Lung (tissue), 12 donors: ENCODE measurements around the gene ITGAD. TPM values are rescaled to one million over a fixed set of nuclear protein-coding genes. Genes with fewer than 3 reads are reported as not detected.

ENCODE experiments used
- ATAC-seq: fragments of 200-7000 bp; cut with Tn5 transposase; one replicate; pipeline ENCODE4 v1.9.1; 2020; ENCODE audit warnings: moderate number of reproducible peaks; ENCODE audit not compliant: insufficient read depth, low FRiP score
- DNase-seq, 3 donors: peaks; one replicate each; pipeline ENCODE4 v3.0.0-alpha.2; 2013 to 2017
- H3K27ac ChIP-seq, 2 donors: one replicate each; pipeline ENCODE4 v1.5.1; 2013; ENCODE audit warnings: mild to moderate bottlenecking in 2 of 2, moderate library complexity in 2 of 2, control low read depth in 1 of 2, inconsistent platforms in 1 of 2, low read depth in 1 of 2, low read length in 1 of 2
- H3K27me3 ChIP-seq, 3 donors: one replicate each; pipeline ENCODE4 v1.5.1; 2013; ENCODE audit warnings: low read length in 2 of 3; ENCODE audit not compliant: control insufficient read depth in 3 of 3, insufficient read depth in 3 of 3
- H3K36me3 ChIP-seq, 4 donors: one replicate each; pipeline ENCODE4 v1.5.1; 2013; ENCODE audit warnings: low read length in 4 of 4, mild to moderate bottlenecking in 1 of 4, moderate library complexity in 1 of 4; ENCODE audit not compliant: control insufficient read depth in 4 of 4, insufficient read depth in 4 of 4
- H3K4me1 ChIP-seq, 5 donors: one replicate each; pipeline ENCODE4 v1.5.1; 2013; ENCODE audit warnings: low read length in 5 of 5, mild to moderate bottlenecking in 2 of 5, moderate library complexity in 1 of 5; ENCODE audit not compliant: control insufficient read depth in 5 of 5, insufficient read depth in 5 of 5
- H3K4me3 ChIP-seq: one replicate; pipeline ENCODE4 v1.5.1; 2013; ENCODE audit warnings: mild to moderate bottlenecking, control low read depth, moderate library complexity
- H3K9ac ChIP-seq, 2 donors: one replicate each; pipeline ENCODE4 v1.5.1; 2013; ENCODE audit warnings: low read length in 2 of 2, control low read depth in 1 of 2; ENCODE audit not compliant: insufficient read depth in 1 of 2
- H3K9me3 ChIP-seq, 4 donors: one replicate each; pipeline ENCODE4 v1.5.1; 2013; ENCODE audit warnings: low read length in 3 of 4, mild to moderate bottlenecking in 1 of 4, moderate library complexity in 1 of 4; ENCODE audit not compliant: control insufficient read depth in 4 of 4, insufficient read depth in 3 of 4
- CTCF ChIP-seq: IDR thresholded peaks from 2 replicates; pipeline ENCODE4 v1.5.1; 2012; ENCODE audit warnings: mild to moderate bottlenecking; ENCODE audit errors: control extremely low read depth, extremely low read depth
- WGBS, 2 donors: extraction: QIAGEN DNeasy Blood & Tissue Kit; methylation state at CpG; one replicate each; pipeline ENCODE4 v1.1.7; 2013; 5-methylcytosine and 5-hydroxymethylcytosine counted together
- polyA plus RNA-seq, 2 donors: library from polyadenylated mRNA; stranded (reverse); fragments of 200-250 nt; gene quantifications; one replicate each; pipeline ENCODE4 v1.2.1, GENCODE V29; 2013
- total RNA-seq, 2 donors: library from RNA; depleted of rRNA in 1 of 2; stranded (reverse); fragments of >200 nt in 1 of 2; gene quantifications; one replicate each; pipeline ENCODE4 v1.2.1, GENCODE V29; 2014 to 2021
- donor health status: control.
- donor health status: control.
- donor health status: Bipolar disorder and iron deficiency.
- donor health status: healthy.
- donor health status: DM: yes; HTN: yes; CAD: no.

ITGAD gene
- total and polyA plus RNA-seq, 4 donors: 0.19 to 1.5 (median 0.33) TPM

- no peak for TF ChIP-seq CTCF
- Histone ChIP-seq H3K4me3 (no peak overlapping the region), H3K27ac (peak overlapping the region in 1 of 2 donors; percentile 62), H3K4me1 (peaks cover 0 to 2% (median 0%) of the 10 kb centered on the region in 5 donors), H3K9ac (no peak overlapping the region), H3K9me3 (no peaks in the 10 kb centered on the region), H3K36me3 (no peaks in the 10 kb centered on the region), H3K27me3 (no peaks in the 10 kb centered on the region)
- ATAC-seq: peak; percentile 25
- DNase-seq: no peak
- WGBS, 2 donors: 23 to 25% methylated on average over 6 of the region's 6 CpGs
Measured at GRCh38 chr16:31351942-31352325, 41.2 kb upstream of the ITGAD start.

DNA sequence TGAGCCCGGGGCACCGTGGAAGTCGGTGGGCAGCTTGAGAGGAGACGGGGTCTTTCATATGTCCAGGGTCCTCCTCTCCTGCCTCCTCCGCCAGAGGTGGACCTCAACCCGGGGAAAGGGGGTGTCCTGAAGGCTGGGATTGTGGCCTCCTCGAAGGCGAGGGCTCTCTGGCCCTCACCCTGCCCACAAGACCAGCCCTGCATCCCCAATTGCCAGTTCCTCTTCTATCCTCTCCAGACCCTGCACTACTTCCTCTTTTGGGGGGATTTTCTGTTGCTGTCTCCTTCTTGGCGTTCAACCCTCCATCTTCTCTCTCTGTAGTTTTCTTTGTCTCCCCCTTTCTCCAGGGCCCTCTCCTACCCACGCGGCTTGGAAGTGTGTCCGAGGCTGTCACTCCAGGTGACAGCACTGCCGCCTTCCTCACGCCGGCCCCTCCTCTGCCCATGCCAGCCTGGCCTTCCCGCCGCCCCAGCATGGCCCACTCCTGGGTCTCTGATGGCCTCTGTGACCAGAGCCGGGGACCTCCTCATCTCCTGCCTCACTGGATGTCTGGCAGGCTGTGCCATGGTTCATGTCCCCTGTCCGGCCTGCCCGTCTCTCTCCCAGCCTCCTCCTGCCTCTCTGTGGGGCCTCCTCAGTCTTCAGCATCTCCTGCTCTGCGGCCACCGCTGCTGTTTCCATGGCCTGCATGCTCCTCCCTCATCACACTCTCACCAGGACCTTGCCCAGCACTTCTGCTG is 40.6 kb upstream of the ITGAD start:
- H3K4me1 ChIP-seq: peaks cover 0 to 2% (median 0%) of the 10 kb centered on the region in 5 donors
- H3K27me3 ChIP-seq: peaks cover 0 to under 1% (median 0%) of the 10 kb centered on the region in 3 donors
- DNase-seq: no peak
- WGBS, 2 donors: 55 to 73% methylated on average over 22 of the region's 22 CpGs
- no peak for TF ChIP-seq CTCF
- no peak overlapping the region for H3K9ac ChIP-seq
- no peak overlapping the region for H3K4me3 ChIP-seq
- no peaks in the 10 kb centered on the region for H3K9me3 ChIP-seq
- ATAC-seq: no peak
- H3K36me3 ChIP-seq: no peaks in the 10 kb centered on the region
- peak overlapping the region in 1 of 2 donors; percentile 62 for H3K27ac ChIP-seq

DNA sequence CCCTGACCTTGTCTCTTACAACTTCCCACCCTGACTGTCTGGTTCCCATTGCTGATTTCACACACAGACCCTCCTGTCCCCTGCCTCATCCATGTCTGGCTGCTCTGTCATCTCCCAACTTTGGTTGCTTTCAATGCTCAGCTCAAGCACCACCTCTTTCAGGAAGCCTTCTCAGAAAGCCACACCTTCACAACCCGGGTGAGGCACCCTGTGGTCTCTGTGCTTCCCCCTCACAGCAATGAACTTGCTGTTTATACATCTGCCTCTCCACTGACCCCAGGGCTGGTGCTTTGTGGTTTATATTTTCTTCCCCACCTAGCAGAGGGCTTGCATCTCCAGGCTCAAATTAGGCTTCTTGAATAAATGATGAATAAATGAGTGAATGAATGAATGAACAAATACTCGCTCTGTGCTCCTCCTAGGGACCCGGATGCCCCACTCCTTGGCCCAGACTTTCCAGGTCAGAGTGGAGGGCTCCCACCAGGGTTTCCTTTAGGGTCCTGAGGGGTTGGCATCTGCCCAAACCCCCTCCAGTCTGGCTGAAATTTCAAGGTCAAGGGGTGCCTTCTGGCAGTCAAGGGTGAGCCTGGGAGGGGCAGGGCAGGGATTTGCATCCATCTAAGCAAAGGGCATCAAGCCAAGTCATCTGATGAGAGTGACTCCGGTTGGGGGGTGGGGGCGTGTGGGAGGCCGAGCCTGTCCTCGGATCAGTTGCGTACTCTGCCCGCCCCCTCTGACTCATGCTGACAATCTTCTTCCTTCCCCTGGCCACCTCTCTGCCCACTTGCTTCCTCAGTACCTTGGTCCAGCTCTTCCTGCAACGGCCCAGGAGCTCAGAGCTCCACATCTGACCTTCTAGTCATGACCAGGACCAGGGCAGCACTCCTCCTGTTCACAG is 38.5 kb upstream of the ITGAD start, which contains the start of gene ITGAX:
TSS of gene ITGAX (plus strand) at position 783 of the 898 bp plus-strand sequence. CDS start at position 862, 79 bp downstream.
- peak; percentile 60 for ATAC-seq
- peak within 1 kb of the TSS in 1 of 2 donors; percentile 55 for H3K27ac ChIP-seq

More for the DNA sequence above, 38.5 kb upstream of the ITGAD start, which contains the start of gene ITGAX:
- Histone ChIP-seq H3K4me3 (no peak within 1 kb of the TSS), H3K9ac (no peak within 1 kb of the TSS), H3K9me3 (no peaks in the 10 kb centered on the region), H3K4me1 (peaks cover 0 to 1% (median 0%) of the 10 kb centered on the region in 5 donors), H3K36me3 (no peaks in the 10 kb centered on the region), H3K27me3 (peaks cover 0 to 3% (median 0%) of the 10 kb centered on the region in 3 donors)
- no peak for TF ChIP-seq CTCF
- peak in 1 of 3 donors; percentile 9 for DNase-seq
- WGBS, 2 donors: 19 to 21% methylated on average over 9 to 10 of the region's 10 CpGs
